Measurements from ENCODE around the gene PAM. TPM values are rescaled to one million over a fixed set of nuclear protein-coding genes. Genes with fewer than 3 reads are reported as not detected.

PAM gene
- 10 to 100 TPM; 15.1 to 16.1 TPM for total RNA-seq
- polyA plus RNA-seq (2013, experiment 1 of 2) = 23.1 TPM
- 25.8 TPM for polyA plus RNA-seq (2013, experiment 2 of 2)
- total RNA-seq = 13.9 to 104 (median 38.1) reads per million in 172 experiments

- TF ChIP-seq CTCF (IDR thresholded peaks at IDR 0.05) = no peak
Observed at GRCh38 chr5:102754767-102755431, at the start of gene PAM. TSS of gene PAM (plus strand) at chr5:102755305. CDS start at chr5:102866196, 110,891 bp downstream.

DNA sequence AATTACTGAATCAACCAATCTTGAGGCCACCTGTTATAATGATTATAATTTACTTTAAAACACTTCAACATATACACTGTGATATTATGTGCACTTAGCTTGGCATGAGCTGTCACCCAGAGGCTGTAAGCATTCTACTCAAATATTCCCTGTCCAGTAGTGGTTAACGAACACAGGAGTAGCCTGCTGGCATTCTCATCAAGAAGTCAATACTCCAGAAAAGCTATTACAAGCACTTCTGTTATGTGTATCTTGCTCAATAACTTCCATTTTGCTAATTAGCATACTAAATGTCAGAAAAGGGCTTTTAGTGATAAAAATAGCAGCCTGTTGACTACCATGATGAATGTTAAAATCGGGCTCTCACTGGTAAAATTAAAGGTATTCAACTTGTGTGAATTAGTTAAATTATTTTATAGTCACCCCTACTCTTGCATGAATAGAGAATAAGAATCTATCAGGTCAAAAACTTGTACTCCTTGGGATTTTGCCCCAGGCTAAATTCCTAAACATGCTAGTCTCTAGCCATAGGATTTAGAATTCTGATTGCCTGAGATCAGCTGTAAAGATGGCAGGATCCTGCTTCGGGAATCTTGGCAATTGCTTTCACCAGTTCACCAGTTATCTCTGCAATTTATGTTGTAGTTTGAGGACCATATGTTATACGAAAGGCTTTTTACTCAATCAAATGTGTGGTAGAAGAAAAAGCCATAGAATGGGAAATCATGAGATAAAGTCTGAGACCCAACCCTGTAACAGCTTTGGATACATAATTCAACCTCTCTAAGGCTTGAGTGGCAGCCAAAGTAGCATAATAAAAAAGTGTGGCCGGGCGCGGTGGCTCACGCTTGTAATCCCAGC, 43.4 kb upstream of the PAM start:
- Mint-ChIP-seq H3K4me1 (ENCODE audit: low read depth) (no peaks in the 10 kb centered on the region), H3K27me3 (peaks cover 4% of the 10 kb centered on the region), H3K36me3 (ENCODE audit: low read depth) (no peaks in the 10 kb centered on the region), H3K9me3 (peaks cover 5% of the 10 kb centered on the region), H3K4me3 (no peak overlapping the region), H3K27ac (no peak overlapping the region)
- Histone ChIP-seq H3K4me1 (ENCODE audit: insufficient read depth, low read length) (no peaks in the 10 kb centered on the region), H3K9me3 (ENCODE audit: control insufficient read depth in 1 of 2, insufficient read depth in 1 of 2, low read length in 2 of 2) (no peaks in the 10 kb centered on the region), H3K27ac (ENCODE audit: low read depth in 1 of 2, low read length in 2 of 2) (no peak overlapping the region), H3K4me3 (ENCODE audit: low read length) (no peak overlapping the region), H3K36me3 (ENCODE audit: insufficient read depth, low read length) (no peaks in the 10 kb centered on the region), H3K27me3 (ENCODE audit: control insufficient read depth in 1 of 2, insufficient read depth in 2 of 2, low read length in 2 of 2) (peaks cover 0 to 4% of the 10 kb centered on the region in 2 experiments)
- ATAC-seq (ENCODE audit: poor library complexity) (no peak), DNase-seq (no peak)
- TF ChIP-seq CTCF (IDR thresholded peaks at IDR 0.05) = no peak
- intact Hi-C loops (cut with DNase I, micrococcal nuclease) = no loop called here
- CTCF ChIA-PET = no interaction called here
- POLR2A ChIA-PET = no interaction called here

More at GRCh38 chr5:102754767-102755431, at the start of gene PAM:
- Mint-ChIP-seq H3K4me1 (ENCODE audit: low read depth) (peaks cover 45% of the 10 kb centered on the region), H3K27ac (peak within 1 kb of the TSS; percentile 79), H3K27me3 (peaks cover 12% of the 10 kb centered on the region), H3K9me3 (no peaks in the 10 kb centered on the region), H3K4me3 (peak within 1 kb of the TSS; percentile 96), H3K36me3 (ENCODE audit: low read depth) (peaks cover 5% of the 10 kb centered on the region)
- Histone ChIP-seq H3K36me3 (ENCODE audit: insufficient read depth, low read length) (no peaks in the 10 kb centered on the region), H3K4me3 (ENCODE audit: low read length) (peak within 1 kb of the TSS; percentile 96), H3K4me1 (ENCODE audit: insufficient read depth, low read length) (peaks cover 22% of the 10 kb centered on the region), H3K9me3 (ENCODE audit: control insufficient read depth in 1 of 2, insufficient read depth in 1 of 2, low read length in 2 of 2) (peaks cover 0 to 9% of the 10 kb centered on the region in 2 experiments), H3K27ac (ENCODE audit: low read depth in 1 of 2, low read length in 2 of 2) (peak within 1 kb of the TSS; percentile 43 to 69), H3K27me3 (ENCODE audit: control insufficient read depth in 1 of 2, insufficient read depth in 2 of 2, low read length in 2 of 2) (no peaks in the 10 kb centered on the region)
- ChIA-PET POLR2A (interaction anchor here (0.6 to 2.9 kb wide), 4 partner anchors 10 to 504 kb away, joined by 4 to 18 read pairs (median 10); partner anchors contain the start of genes GIN1, MACIR and PPIP5K2), CTCF (interaction anchor here (1.0 to 3.0 kb wide), 3 partner anchors 15 to 26 kb away, joined by 3 to 13 read pairs (median 3); no protein-coding TSS in a partner anchor)
- ATAC-seq (ENCODE audit: poor library complexity) = peak; percentile 70
- intact Hi-C loops (cut with DNase I, micrococcal nuclease) = loop anchor here (5.0 to 10.0 kb wide), 2 partner anchors 47 to 500 kb away; partner anchors contain the start of gene MACIR (in 1 of the 2)
- DNase-seq = peak; percentile 42 to 85 (median 63)

- Mint-ChIP-seq H3K4me3 (no peak overlapping the region), H3K4me1 (ENCODE audit: low read depth) (no peaks in the 10 kb centered on the region), H3K27ac (no peak overlapping the region), H3K36me3 (ENCODE audit: low read depth) (no peaks in the 10 kb centered on the region), H3K9me3 (peaks cover 5% of the 10 kb centered on the region), H3K27me3 (peaks cover 4% of the 10 kb centered on the region)
- no peak overlapping the region for H3K4me3 ChIP-seq (ENCODE audit: low read length)
- POLR2A ChIA-PET = no interaction called here
- ATAC-seq (ENCODE audit: poor library complexity) (no peak), DNase-seq (no peak)
- intact Hi-C loops (cut with DNase I, micrococcal nuclease) = no loop called here
- TF ChIP-seq CTCF (IDR thresholded peaks at IDR 0.05) = no peak
- no peaks in the 10 kb centered on the region for H3K9me3 ChIP-seq (ENCODE audit: control insufficient read depth in 1 of 2, insufficient read depth in 1 of 2, low read length in 2 of 2)
- no peaks in the 10 kb centered on the region for H3K36me3 ChIP-seq (ENCODE audit: insufficient read depth, low read length)
- H3K27ac ChIP-seq (ENCODE audit: low read depth in 1 of 2, low read length in 2 of 2) = no peak overlapping the region
- CTCF ChIA-PET = no interaction called here
- peaks cover 0 to 4% of the 10 kb centered on the region in 2 experiments for H3K27me3 ChIP-seq (ENCODE audit: control insufficient read depth in 1 of 2, insufficient read depth in 2 of 2, low read length in 2 of 2)
- H3K4me1 ChIP-seq (ENCODE audit: insufficient read depth, low read length) = no peaks in the 10 kb centered on the region
Observed at GRCh38 chr5:102713278-102713677, 41.8 kb upstream of the PAM start.

Measured in CD4-positive, alpha-beta T cell (primary cell).